ENCODE results near the gene LBX1.
A peak's percentile ranks its signal among the peaks of the same experiment; 100 is the strongest.

Gene LBX1

GRCh38 chr10:101229266-101230182 is at the start of gene LBX1:
TSS of gene LBX1 (minus strand) at chr10:101229463. CDS start at chr10:101228815, 648 bp downstream.
- TF ChIP-seq CTCF (IDR thresholded peaks at IDR 0.05; ENCODE audit: insufficient read depth, missing control alignments) = no peak
- DNase-seq (ENCODE audit: insufficient read length, low spot score) (peak; percentile 97), FAIRE-seq (no peak)

- DNase-seq (ENCODE audit: insufficient read length, low spot score) (no peak), FAIRE-seq (no peak)
- no peak for TF ChIP-seq CTCF (IDR thresholded peaks at IDR 0.05; ENCODE audit: insufficient read depth, missing control alignments)
Measured at GRCh38 chr10:101273741-101274140, 44.5 kb upstream of the LBX1 start.

GRCh38 chr10:101273330-101273729 is 44.1 kb upstream of the LBX1 start:
- no peak for TF ChIP-seq CTCF (IDR thresholded peaks at IDR 0.05; ENCODE audit: insufficient read depth, missing control alignments)
- FAIRE-seq = no peak
- no peak for DNase-seq (ENCODE audit: insufficient read length, low spot score)

GRCh38 chr10:101272229-101272868 is 43.1 kb upstream of the LBX1 start:
- peak; percentile 56 for FAIRE-seq
- peak; percentile 81 for TF ChIP-seq CTCF (IDR thresholded peaks at IDR 0.05; ENCODE audit: insufficient read depth, missing control alignments)

GRCh38 chr10:101270763-101271162 is 41.5 kb upstream of the LBX1 start:
- FAIRE-seq (no peak), DNase-seq (ENCODE audit: insufficient read length, low spot score) (no peak)
- TF ChIP-seq CTCF (IDR thresholded peaks at IDR 0.05; ENCODE audit: insufficient read depth, missing control alignments) = no peak

More at GRCh38 chr10:101272229-101272868, 43.1 kb upstream of the LBX1 start:
- peak; percentile 90 for DNase-seq (ENCODE audit: insufficient read length, low spot score)

GRCh38 chr10:101267776-101268175 is 38.5 kb upstream of the LBX1 start:
- no peak for DNase-seq (ENCODE audit: insufficient read length, low spot score)
- TF ChIP-seq CTCF (IDR thresholded peaks at IDR 0.05; ENCODE audit: insufficient read depth, missing control alignments) = no peak
- FAIRE-seq = no peak
